ENCODE measurements around the gene NLN. TPM values are rescaled to one million over a fixed set of nuclear protein-coding genes. Genes with fewer than 3 reads are reported as not detected.

Gene NLN
- total RNA-seq, 4 donors from 2014 or later: 8.4 to 31.6 (median 14.5) TPM

DNA sequence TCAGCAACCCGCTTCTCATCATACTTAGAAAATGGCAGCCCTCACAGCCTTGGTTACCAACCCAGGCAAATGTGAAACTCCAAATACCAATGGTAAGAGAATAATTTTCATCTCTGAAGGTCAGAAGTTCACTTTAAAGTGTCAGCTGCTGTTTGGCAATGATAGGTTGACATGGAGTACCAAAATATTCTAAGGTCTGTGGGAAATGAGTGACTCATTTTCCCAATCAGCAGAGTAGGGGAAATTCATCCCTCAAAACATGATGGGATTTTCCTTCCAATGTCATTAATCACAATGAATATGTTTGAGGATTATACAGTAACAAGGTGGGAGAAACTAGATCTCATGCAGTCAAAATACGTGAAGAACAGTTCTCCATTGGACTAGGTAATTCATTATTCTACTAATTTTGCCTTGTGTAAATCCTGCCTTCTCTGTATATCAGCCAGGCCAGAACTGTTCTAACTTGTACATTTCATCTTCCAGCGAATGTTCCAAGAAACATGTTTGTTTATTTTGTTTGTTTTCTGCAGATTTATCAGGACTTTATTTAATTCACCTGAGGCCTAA lies 151.3 kb downstream of the NLN start:
- ATAC-seq (ENCODE audit: low FRiP score): no peak
- TF ChIP-seq, protein P1, sequence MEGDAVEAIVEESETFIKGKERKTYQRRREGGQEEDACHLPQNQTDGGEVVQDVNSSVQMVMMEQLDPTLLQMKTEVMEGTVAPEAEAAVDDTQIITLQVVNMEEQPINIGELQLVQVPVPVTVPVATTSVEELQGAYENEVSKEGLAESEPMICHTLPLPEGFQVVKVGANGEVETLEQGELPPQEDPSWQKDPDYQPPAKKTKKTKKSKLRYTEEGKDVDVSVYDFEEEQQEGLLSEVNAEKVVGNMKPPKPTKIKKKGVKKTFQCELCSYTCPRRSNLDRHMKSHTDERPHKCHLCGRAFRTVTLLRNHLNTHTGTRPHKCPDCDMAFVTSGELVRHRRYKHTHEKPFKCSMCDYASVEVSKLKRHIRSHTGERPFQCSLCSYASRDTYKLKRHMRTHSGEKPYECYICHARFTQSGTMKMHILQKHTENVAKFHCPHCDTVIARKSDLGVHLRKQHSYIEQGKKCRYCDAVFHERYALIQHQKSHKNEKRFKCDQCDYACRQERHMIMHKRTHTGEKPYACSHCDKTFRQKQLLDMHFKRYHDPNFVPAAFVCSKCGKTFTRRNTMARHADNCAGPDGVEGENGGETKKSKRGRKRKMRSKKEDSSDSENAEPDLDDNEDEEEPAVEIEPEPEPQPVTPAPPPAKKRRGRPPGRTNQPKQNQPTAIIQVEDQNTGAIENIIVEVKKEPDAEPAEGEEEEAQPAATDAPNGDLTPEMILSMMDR (IDR thresholded peaks at IDR 0.05): no peak
- no peak for DNase-seq (ENCODE audit: low spot score)

DNA sequence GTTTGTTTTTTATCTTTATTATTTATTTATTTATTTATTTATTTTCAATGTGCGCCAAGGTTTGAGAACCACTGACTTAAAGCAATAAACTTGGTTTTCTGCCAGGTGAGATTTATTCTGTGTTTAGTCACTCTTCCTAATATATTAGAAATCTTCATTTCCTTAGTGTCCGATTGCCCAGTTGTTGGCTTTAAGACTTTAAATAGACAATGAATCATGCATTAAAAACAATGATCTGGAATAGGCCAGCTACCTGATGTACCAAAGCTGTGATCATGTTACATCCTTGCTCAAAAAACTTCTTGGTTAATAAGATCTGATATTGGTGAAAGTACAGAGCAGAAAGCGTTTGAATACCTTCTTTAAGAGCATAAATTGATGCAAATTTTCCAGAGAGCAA lies 152.2 kb downstream of the NLN start:
- TF ChIP-seq, protein P1 (IDR thresholded peaks at IDR 0.05): no peak
- DNase-seq (ENCODE audit: low spot score): no peak
- ATAC-seq (ENCODE audit: low FRiP score): no peak

DNA sequence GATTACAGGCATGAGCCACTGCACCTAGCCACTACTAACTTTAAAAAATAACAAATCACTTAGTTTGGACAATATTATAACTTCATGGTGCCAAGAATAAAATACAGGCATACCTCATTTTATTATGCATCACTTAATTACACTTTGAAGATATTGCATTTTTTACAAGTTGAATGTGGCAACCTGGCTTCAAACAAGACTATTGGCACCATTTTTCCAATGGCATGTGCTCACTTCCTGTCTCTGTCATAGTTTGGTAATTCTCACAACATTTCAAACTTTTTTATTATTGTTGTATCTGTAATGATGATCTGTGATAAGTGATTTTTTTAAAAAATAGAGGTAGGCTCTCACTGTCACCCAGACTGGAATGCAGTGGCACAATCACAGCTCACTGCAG lies 154.5 kb downstream of the NLN start:
- ATAC-seq (ENCODE audit: low FRiP score) (no peak), DNase-seq (ENCODE audit: low spot score) (no peak)
- TF ChIP-seq, protein P1 (IDR thresholded peaks at IDR 0.05): no peak

DNA sequence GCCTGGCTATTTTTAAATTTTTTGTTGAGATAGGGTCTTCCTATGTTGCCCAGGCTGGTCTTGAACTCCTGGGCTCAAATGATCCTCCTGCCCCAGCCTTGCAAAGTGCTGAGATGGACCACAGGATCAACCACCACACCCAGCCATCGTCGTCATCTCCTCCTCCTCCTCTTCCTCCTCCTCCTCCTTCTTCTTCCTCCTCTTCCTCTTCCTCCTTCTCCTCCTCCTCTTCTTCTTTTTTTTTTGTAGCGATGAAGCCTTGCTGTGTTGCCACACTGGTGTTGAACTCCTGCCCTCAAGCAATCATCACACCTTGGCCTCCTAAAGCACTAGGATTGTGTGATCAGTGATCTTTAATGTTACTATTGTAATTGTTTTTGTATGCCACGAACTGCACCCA lies 155.0 kb downstream of the NLN start:
- no peak for ATAC-seq (ENCODE audit: low FRiP score)
- no peak for DNase-seq (ENCODE audit: low spot score)
- TF ChIP-seq, protein P1 (IDR thresholded peaks at IDR 0.05): no peak

Other genes with a start within 250 kb of the NLN start
- 1 to 10 TPM; 1.8 to 8.0 (median 3.0) TPM for gene ADAMTS6, start 240.3 kb upstream of the NLN start, total RNA-seq
- 1 to 10 TPM; 1.0 to 1.9 (median 1.3) TPM for gene CENPK, start 159.0 kb upstream of the NLN start, total RNA-seq
- 10 to 100 TPM; 20.9 to 71.2 (median 28.4) TPM for gene PPWD1, start 158.9 kb upstream of the NLN start, total RNA-seq
- 10 to 100 TPM in 3 of 4 donors, 1 to 10 TPM in 1; 9.1 to 19.4 (median 14.6) TPM for gene TRIM23, start 97.9 kb upstream of the NLN start, total RNA-seq
- gene SHLD3, start 97.2 kb upstream of the NLN start, total RNA-seq: 1 to 10 TPM; 2.3 to 4.1 (median 3.4) TPM
- 10 to 100 TPM; 10.2 to 16.1 (median 12.4) TPM for gene TRAPPC13, start 97.2 kb upstream of the NLN start, total RNA-seq
- 10 to 100 TPM in 2 of 4 donors, 1 to 10 TPM in 2; 5.7 to 12.6 (median 10.4) TPM for gene SGTB, start 96 bp upstream of the NLN start, total RNA-seq
- 10 to 100 TPM; 45.1 to 64.9 (median 56.9) TPM for gene ERBIN, start 204.4 kb downstream of the NLN start, total RNA-seq

Data from omental fat pad (tissue), 4 donors.